ENCODE results near the gene HTT. TPM values are rescaled to one million over a fixed set of nuclear protein-coding genes. Genes with fewer than 3 reads are reported as not detected.

Gene HTT
- total RNA-seq, 6 experiments from 2014 or later: 25.5 to 37.8 (median 30.3) TPM

- intact Hi-C loops (cut with DNase I): no loop called here
- DNase-seq (peak in 1 of 3 donors; percentile 52), ATAC-seq (no peak)
- Histone ChIP-seq H3K9me3 (no peaks in the 10 kb centered on the region), H3K36me3 (no peaks in the 10 kb centered on the region), H3K27ac (no peak overlapping the region), H3K4me1 (peaks cover 0 to 6% (median 3%) of the 10 kb centered on the region in 4 donors), H3K4me3 (no peak overlapping the region), H3K27me3 (no peaks in the 10 kb centered on the region)
- WGBS (ENCODE audit: insufficient coverage, low coverage, low lambda C conversion rate, missing lambda C conversion rate): no CpG with 5 or more reads among the region's 24 CpGs
- TF ChIP-seq POLR2A (IDR thresholded peaks at IDR 0.05): no peak
- TF ChIP-seq, protein P1, sequence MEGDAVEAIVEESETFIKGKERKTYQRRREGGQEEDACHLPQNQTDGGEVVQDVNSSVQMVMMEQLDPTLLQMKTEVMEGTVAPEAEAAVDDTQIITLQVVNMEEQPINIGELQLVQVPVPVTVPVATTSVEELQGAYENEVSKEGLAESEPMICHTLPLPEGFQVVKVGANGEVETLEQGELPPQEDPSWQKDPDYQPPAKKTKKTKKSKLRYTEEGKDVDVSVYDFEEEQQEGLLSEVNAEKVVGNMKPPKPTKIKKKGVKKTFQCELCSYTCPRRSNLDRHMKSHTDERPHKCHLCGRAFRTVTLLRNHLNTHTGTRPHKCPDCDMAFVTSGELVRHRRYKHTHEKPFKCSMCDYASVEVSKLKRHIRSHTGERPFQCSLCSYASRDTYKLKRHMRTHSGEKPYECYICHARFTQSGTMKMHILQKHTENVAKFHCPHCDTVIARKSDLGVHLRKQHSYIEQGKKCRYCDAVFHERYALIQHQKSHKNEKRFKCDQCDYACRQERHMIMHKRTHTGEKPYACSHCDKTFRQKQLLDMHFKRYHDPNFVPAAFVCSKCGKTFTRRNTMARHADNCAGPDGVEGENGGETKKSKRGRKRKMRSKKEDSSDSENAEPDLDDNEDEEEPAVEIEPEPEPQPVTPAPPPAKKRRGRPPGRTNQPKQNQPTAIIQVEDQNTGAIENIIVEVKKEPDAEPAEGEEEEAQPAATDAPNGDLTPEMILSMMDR (IDR thresholded peaks at IDR 0.05): no peak
Measured at GRCh38 chr4:3287972-3288570, 213.6 kb downstream of the HTT start.

- WGBS (ENCODE audit: insufficient coverage, low coverage, low lambda C conversion rate, missing lambda C conversion rate): 20% methylated on average over 1 of the region's 11 CpGs
- peak in 1 of 3 donors; percentile 50 for DNase-seq
- Histone ChIP-seq H3K4me3 (no peak overlapping the region), H3K9me3 (no peaks in the 10 kb centered on the region), H3K36me3 (no peaks in the 10 kb centered on the region), H3K27me3 (no peaks in the 10 kb centered on the region), H3K4me1 (peaks cover 0 to 6% (median 3%) of the 10 kb centered on the region in 4 donors), H3K27ac (no peak overlapping the region)
- intact Hi-C loops (cut with DNase I): no loop called here
- TF ChIP-seq POLR2A (IDR thresholded peaks at IDR 0.05): no peak
- TF ChIP-seq, protein P1 (IDR thresholded peaks at IDR 0.05): no peak
- no peak for ATAC-seq
Measured at GRCh38 chr4:3288571-3289094, 214.2 kb downstream of the HTT start.

- no peak for ATAC-seq
- intact Hi-C loops (cut with DNase I): no loop called here
Measured at GRCh38 chr4:3290476-3290875, 216.0 kb downstream of the HTT start.

DNA sequence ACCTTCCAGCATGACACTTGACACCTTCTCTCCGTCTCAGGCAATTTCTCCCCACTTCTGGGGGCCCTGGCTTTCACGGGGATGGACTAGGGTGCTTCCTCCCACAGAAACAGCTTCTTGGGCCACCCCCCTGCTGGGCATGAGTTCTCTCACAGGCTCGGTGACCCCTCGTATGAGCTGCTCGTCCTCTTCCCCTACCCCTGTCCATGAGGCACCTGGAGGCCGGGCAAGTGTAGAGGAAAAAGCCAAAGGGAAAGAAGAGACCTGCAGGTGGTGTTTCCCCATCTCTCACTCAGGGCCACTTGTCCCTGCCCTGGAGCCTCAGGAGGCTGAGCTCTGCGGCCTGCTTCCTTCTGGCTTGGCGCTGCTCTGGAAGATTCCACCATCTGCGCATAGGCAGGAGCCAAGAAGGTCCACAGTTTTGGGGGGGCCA lies 216.4 kb downstream of the HTT start:
- ATAC-seq (no peak), DNase-seq (peak in 1 of 3 donors; percentile 37)
- intact Hi-C loops (cut with DNase I): no loop called here
- Histone ChIP-seq H3K36me3 (no peaks in the 10 kb centered on the region), H3K27me3 (no peaks in the 10 kb centered on the region), H3K4me3 (no peak overlapping the region), H3K9me3 (no peaks in the 10 kb centered on the region), H3K27ac (no peak overlapping the region), H3K4me1 (peaks cover 0 to 6% (median 3%) of the 10 kb centered on the region in 4 donors)
- WGBS (ENCODE audit: insufficient coverage, low coverage, low lambda C conversion rate, missing lambda C conversion rate): 91% methylated on average over 5 of the region's 9 CpGs
- TF ChIP-seq, protein P1 (IDR thresholded peaks at IDR 0.05): no peak
- TF ChIP-seq POLR2A (IDR thresholded peaks at IDR 0.05): no peak

More at GRCh38 chr4:3290476-3290875, 216.0 kb downstream of the HTT start:
- no peaks in the 10 kb centered on the region for H3K27me3 ChIP-seq
- H3K4me1 ChIP-seq: peaks cover 0 to 6% (median 3%) of the 10 kb centered on the region in 4 donors
- no peaks in the 10 kb centered on the region for H3K36me3 ChIP-seq
- H3K27ac ChIP-seq: no peak overlapping the region
- 94% methylated on average over 10 of the region's 11 CpGs for WGBS (ENCODE audit: insufficient coverage, low coverage, low lambda C conversion rate, missing lambda C conversion rate)
- peak in 1 of 3 donors; percentile 30 for DNase-seq
- H3K9me3 ChIP-seq: no peaks in the 10 kb centered on the region
- TF ChIP-seq POLR2A (IDR thresholded peaks at IDR 0.05): no peak
- no peak overlapping the region for H3K4me3 ChIP-seq

DNA sequence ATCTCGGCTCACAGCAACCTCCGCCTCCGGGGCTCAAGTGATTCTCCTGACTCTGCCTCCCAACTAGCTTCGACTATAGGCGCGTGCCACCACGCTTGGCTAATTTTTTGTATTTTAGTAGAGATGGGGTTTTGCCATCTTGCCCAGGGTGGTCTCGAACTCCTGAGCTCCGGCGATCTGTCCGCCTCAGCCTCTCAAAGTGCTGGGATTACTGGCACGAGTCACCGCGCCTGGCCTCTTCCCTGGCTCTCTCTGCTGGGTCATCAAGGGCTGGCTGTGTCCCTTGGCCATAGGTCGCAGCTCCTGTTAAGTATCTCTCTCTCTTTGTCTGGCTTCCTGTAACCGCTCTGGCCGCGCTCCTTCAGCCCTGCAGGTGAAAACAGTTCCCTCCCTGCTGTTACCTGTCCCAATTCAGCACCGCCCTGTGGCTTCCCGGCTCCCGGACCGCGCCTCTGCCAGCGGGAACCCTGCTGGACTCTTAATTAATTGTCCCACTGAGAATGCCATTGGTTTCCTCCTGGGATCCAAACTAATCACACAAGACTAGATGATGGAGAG lies 217.0 kb downstream of the HTT start:
- Histone ChIP-seq H3K27ac (peak overlapping the region; percentile 74 to 86 (median 77)), H3K9me3 (no peaks in the 10 kb centered on the region), H3K36me3 (no peaks in the 10 kb centered on the region), H3K27me3 (no peaks in the 10 kb centered on the region), H3K4me1 (peaks cover 0 to 6% (median 3%) of the 10 kb centered on the region in 4 donors), H3K4me3 (peak overlapping the region; percentile 65 to 96 (median 92))
- TF ChIP-seq POLR2A (IDR thresholded peaks at IDR 0.05): no peak
- TF ChIP-seq, protein P1 (IDR thresholded peaks at IDR 0.05): peak in 1 of 4 donors; percentile 3
- WGBS (ENCODE audit: insufficient coverage, low coverage, low lambda C conversion rate, missing lambda C conversion rate): 46% methylated on average over 16 of the region's 24 CpGs
- ATAC-seq (peak; percentile 0 to 22 (median 12)), DNase-seq (peak; percentile 55 to 78 (median 74))
- intact Hi-C loops (cut with DNase I): no loop called here
